Mucosa of rectum (tissue), 2 donors: ENCODE measurements around the gene KIF26B.

Experiments
- H3K27ac ChIP-seq, 2 donors: one replicate each; pipeline ENCODE4 v1.7.0; 2013; ENCODE audit warnings: inconsistent platforms in 2 of 2, low read depth in 2 of 2, low read length in 2 of 2
- H3K27me3 ChIP-seq, 2 donors: one replicate each; pipeline ENCODE4 v1.7.0; 2013; ENCODE audit warnings: low read length in 2 of 2; ENCODE audit not compliant: control insufficient read depth in 2 of 2, insufficient read depth in 2 of 2
- H3K36me3 ChIP-seq, 2 donors: one replicate each; pipeline ENCODE4 v1.7.0; 2013; ENCODE audit warnings: low read length in 2 of 2; ENCODE audit not compliant: control insufficient read depth in 2 of 2, insufficient read depth in 2 of 2
- H3K4me1 ChIP-seq, 2 donors: one replicate each; pipeline ENCODE4 v1.7.0; 2013; ENCODE audit warnings: low read length in 2 of 2, mild to moderate bottlenecking in 1 of 2; ENCODE audit not compliant: control insufficient read depth in 2 of 2, insufficient read depth in 2 of 2
- H3K4me3 ChIP-seq, 2 donors: one replicate each; pipeline ENCODE4 v1.7.0; 2013; ENCODE audit warnings: low read length in 2 of 2
- H3K9ac ChIP-seq, 2 donors: one replicate each; pipeline ENCODE4 v1.7.0; 2013; ENCODE audit warnings: low read length in 2 of 2, low read depth in 1 of 2, mild to moderate bottlenecking in 1 of 2
- H3K9me3 ChIP-seq, 2 donors: one replicate each; pipeline ENCODE4 v1.7.0; 2013; ENCODE audit warnings: low read length in 2 of 2; ENCODE audit not compliant: control insufficient read depth in 2 of 2
- donor health status: healthy.
- donor health status: Normal muscosa, but diverticular disease.

KIF26B gene

DNA sequence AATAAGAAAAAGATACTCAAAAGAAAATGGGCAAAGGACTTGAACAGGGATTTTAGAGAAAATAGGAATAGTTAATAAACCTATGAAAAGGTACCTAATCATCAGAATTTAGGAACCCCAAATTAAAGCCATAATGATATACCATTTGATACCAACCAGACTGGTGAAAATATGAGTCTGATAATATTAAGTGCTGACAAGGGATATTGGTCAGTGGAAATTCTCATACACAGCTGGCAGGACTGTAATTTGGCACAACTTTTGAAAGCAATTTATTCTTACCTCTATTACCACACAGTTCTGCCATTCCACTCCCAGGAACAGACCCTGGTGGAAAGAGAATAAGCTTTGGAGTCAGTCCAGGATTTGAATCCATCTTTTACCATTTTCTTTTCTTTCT is 111.3 kb downstream of the KIF26B start:
- peaks cover 16 to 22% of the 10 kb centered on the region in 2 donors for H3K27me3 ChIP-seq
- no peak overlapping the region for H3K9ac ChIP-seq
- H3K36me3 ChIP-seq: no peaks in the 10 kb centered on the region
- H3K27ac ChIP-seq: no peak overlapping the region
- no peak overlapping the region for H3K4me3 ChIP-seq
- no peaks in the 10 kb centered on the region for H3K4me1 ChIP-seq
- H3K9me3 ChIP-seq: peaks cover 0 to under 1% of the 10 kb centered on the region in 2 donors

DNA sequence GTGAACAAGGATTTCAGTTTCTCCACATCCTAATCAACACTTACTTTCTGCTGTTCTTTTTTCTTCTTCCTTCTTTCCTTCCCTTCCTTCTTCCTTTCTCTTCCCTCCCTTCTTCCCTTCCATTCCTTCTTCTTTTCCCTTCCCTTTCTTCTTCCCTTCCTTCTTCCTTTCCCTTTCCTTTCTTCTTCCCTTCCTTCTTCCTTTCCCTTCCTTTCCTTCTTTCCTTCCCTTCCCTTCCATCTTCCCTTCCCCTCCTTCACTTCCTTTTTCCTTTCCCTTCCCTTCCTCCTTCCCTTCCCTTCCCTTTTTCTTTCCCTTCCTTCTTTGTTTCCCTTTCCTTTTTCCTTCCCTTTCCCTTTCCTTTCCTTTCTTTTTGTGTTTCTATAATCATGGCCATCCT is 115.3 kb downstream of the KIF26B start:
- Histone ChIP-seq H3K27me3 (peaks cover 7 to 12% of the 10 kb centered on the region in 2 donors), H3K9me3 (peaks cover 0 to 3% of the 10 kb centered on the region in 2 donors), H3K9ac (no peak overlapping the region), H3K4me1 (no peaks in the 10 kb centered on the region), H3K36me3 (no peaks in the 10 kb centered on the region), H3K4me3 (no peak overlapping the region), H3K27ac (no peak overlapping the region)

DNA sequence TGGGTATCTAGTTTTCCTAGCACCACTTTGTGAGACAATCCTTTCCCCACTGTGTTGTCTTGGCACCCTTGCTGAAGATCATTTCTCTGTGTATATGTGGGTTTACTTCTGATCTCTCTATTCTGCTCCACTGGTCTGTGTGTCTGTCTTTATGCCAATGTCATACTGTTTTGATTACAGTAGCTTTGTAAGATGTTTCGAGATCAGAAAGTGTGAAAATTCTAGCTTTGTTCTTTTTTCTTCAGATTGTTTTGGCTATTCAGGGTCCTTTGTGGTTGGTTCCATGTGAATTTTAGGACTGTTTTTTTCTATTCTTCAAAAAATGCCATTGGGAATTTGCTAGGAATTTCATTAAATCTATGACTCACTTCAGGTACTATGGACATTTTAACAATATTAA is 116.2 kb downstream of the KIF26B start:
- Histone ChIP-seq H3K27me3 (peaks cover 4 to 5% of the 10 kb centered on the region in 2 donors), H3K4me1 (no peaks in the 10 kb centered on the region), H3K9ac (no peak overlapping the region), H3K36me3 (no peaks in the 10 kb centered on the region), H3K27ac (no peak overlapping the region), H3K4me3 (no peak overlapping the region), H3K9me3 (peaks cover 0 to 3% of the 10 kb centered on the region in 2 donors)

DNA sequence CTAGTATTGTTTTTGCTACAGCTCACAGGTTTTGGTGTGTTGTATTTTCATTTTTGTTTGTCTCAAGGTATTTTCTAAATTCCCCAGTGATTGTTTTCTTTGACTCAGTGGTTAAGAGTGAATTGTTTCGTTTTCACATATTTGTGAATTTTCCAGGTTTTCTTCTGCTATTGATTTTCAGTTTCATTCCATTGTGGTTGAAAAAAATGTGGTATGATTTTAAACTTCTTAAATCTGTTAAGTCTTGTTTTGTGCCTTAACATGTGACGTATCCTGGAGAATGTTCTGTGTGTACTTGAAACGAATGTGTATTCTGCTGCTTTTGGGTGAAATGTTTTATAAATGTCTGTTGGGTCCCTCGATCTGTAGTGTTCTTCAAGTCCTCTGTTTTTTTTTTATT is 117.9 kb downstream of the KIF26B start:
- H3K4me1 ChIP-seq: no peaks in the 10 kb centered on the region
- H3K36me3 ChIP-seq: no peaks in the 10 kb centered on the region
- no peak overlapping the region for H3K27ac ChIP-seq
- peaks cover 4 to 5% of the 10 kb centered on the region in 2 donors for H3K27me3 ChIP-seq
- H3K4me3 ChIP-seq: no peak overlapping the region
- H3K9me3 ChIP-seq: peaks cover 0 to 3% of the 10 kb centered on the region in 2 donors
- H3K9ac ChIP-seq: no peak overlapping the region

DNA sequence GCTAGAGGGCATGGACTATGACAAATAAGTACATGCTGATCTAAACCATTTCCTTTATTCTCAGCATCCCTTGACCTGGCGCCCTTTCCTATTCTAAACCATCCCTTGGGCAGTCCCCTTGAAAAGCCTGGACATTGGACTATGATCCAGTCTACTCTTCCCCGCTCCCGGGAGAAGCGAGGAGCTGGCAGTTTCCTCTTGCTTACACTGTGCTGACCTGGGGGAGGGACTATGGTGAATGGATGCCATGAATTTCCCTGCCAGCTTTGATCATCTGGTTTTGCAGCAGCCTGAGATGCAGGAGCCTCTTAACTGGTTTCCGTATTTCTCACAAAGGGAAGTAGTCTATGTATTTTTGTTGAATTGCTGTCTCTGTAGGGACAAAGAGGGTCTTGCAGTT is 121.7 kb downstream of the KIF26B start:
- H3K36me3 ChIP-seq: no peaks in the 10 kb centered on the region

DNA sequence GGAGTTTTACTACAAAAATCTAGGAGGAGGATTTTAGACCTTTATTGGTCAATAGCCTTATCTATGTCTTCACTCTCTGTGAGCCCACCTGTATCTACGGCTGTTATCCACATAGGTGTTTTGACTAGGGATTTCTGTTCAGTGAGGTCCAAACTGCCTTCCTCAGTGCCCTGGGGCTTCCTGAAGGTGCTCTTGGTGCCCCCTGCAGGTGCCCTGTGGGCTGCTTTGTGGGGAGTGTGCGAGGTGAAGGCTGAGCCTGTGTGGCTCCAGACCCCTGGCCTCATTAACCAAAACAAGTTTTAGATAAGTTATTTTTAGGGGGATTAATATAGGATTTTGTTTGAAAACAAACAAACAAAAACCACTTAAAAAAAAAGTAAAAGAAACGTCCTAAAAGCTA is 122.5 kb downstream of the KIF26B start:
- Histone ChIP-seq H3K27ac (no peak overlapping the region), H3K4me3 (no peak overlapping the region), H3K36me3 (no peaks in the 10 kb centered on the region), H3K9ac (no peak overlapping the region), H3K27me3 (peaks cover 2 to 9% of the 10 kb centered on the region in 2 donors), H3K4me1 (no peaks in the 10 kb centered on the region), H3K9me3 (no peaks in the 10 kb centered on the region)

More for the DNA sequence above, 121.7 kb downstream of the KIF26B start:
- Histone ChIP-seq H3K4me3 (no peak overlapping the region), H3K27ac (no peak overlapping the region), H3K9ac (no peak overlapping the region), H3K9me3 (no peaks in the 10 kb centered on the region), H3K27me3 (peaks cover 2 to 9% of the 10 kb centered on the region in 2 donors), H3K4me1 (no peaks in the 10 kb centered on the region)

DNA sequence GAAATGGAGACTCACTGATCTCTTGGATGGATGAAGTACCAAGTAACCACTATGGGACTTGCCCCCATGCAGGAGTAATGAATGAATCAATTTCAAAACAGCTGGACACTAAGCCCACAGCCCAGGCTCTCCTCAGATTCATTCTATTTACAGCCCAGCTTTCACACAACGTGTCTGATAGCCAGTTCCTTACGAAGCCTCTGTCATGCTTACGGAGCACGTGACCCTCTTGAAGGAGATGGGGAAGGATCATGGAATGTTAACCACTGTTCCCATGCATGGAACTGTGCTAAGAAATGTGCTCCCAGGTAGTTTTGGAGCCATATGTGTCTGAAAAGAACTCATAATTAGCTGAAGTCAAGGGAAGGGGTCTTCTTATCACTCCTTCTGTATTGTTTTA is 124.1 kb downstream of the KIF26B start:
- Histone ChIP-seq H3K9ac (no peak overlapping the region), H3K36me3 (no peaks in the 10 kb centered on the region), H3K27ac (no peak overlapping the region), H3K4me1 (no peaks in the 10 kb centered on the region), H3K27me3 (peaks cover 2 to 3% of the 10 kb centered on the region in 2 donors), H3K9me3 (no peaks in the 10 kb centered on the region), H3K4me3 (no peak overlapping the region)

DNA sequence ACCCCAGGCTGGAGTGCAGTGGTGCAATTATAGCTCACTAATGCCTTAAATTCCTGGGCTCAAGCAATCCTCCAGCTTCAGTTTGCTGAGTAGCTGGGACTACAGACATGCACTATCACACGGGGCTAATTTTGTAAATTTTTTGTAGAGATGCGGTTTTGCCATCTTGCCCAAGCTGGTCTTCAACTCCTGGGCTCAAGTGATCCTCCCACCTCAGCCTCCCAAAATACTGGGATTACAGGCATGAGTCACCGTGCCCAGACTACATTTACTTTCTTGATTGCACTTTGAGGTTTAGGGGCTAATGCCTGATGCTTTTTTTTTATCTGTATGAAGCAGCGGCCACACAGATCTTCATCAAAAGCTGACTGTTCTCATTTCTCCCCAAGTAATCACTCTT is 124.6 kb downstream of the KIF26B start:
- Histone ChIP-seq H3K4me1 (no peaks in the 10 kb centered on the region), H3K9me3 (no peaks in the 10 kb centered on the region), H3K9ac (no peak overlapping the region), H3K27me3 (peaks cover 2 to 3% of the 10 kb centered on the region in 2 donors), H3K4me3 (no peak overlapping the region), H3K36me3 (no peaks in the 10 kb centered on the region), H3K27ac (no peak overlapping the region)

DNA sequence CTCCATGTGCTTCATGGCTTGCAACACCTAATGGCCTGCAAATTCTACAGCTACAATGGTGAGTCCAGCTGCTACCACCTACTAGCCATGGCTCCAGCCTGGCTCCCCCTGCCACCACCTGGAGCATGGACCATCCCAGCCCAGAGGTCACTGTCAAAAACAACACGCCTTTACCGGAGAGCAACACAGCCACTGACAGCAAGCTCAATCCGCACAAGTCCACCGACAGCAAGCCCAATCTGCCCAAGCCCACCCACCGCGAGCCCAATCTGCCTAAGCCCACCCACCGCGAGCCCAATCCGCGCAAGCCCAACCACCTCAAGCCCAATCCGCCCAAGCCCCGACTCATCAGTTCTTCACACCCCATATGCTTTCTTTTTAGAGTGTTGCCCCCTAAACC is 128.2 kb downstream of the KIF26B start:
- H3K9ac ChIP-seq: no peak overlapping the region
- H3K36me3 ChIP-seq: no peaks in the 10 kb centered on the region
- no peaks in the 10 kb centered on the region for H3K4me1 ChIP-seq
- H3K9me3 ChIP-seq: no peaks in the 10 kb centered on the region
- no peak overlapping the region for H3K4me3 ChIP-seq
- no peak overlapping the region for H3K27ac ChIP-seq
- H3K27me3 ChIP-seq: peaks cover 2 to 3% of the 10 kb centered on the region in 2 donors

DNA sequence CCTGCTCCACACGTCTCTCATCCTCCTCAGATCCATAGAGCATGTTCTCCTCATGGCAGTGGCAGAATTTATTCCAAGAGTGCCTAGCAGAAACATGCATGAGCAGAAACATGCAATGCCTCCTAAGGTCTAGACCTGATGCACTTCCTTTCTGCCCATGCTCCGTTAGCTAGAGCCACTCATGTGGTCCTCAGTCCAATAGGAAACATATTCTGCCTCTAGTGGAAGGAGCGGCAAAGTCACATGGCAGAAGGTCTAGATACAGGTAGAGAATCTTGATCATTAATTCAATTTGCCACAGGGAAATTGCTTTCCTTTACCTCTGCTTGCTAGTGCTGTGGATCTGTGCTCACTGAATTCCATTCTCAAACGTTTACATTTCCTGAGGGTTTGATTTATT is 130.4 kb downstream of the KIF26B start:
- no peak overlapping the region for H3K27ac ChIP-seq
- H3K36me3 ChIP-seq: no peaks in the 10 kb centered on the region
- no peaks in the 10 kb centered on the region for H3K4me1 ChIP-seq
- H3K9ac ChIP-seq: no peak overlapping the region
- H3K27me3 ChIP-seq: no peaks in the 10 kb centered on the region
- H3K9me3 ChIP-seq: no peaks in the 10 kb centered on the region
- no peak overlapping the region for H3K4me3 ChIP-seq

DNA sequence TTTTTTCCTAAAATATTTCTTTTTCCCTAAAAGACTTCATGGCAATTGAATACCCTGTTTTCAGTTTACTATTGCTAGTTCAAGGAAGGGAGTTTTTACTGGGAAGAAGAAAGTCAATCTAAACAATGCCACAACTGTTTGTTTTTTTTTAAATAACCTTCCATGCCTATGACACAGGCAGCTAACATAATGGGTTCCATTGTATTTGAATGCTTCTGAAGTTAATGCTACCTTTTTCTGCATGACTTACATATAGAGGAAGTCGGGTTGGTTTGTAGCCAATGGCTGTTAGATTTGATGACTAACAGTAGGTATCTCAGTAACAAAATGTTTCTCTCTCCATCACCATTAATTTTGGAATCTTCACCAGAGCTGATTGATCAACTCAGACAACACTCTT is 134.0 kb downstream of the KIF26B start:
- no peak overlapping the region for H3K27ac ChIP-seq
- H3K9ac ChIP-seq: no peak overlapping the region
- H3K4me3 ChIP-seq: no peak overlapping the region
- H3K9me3 ChIP-seq: no peaks in the 10 kb centered on the region
- no peaks in the 10 kb centered on the region for H3K4me1 ChIP-seq
- H3K27me3 ChIP-seq: no peaks in the 10 kb centered on the region
- H3K36me3 ChIP-seq: no peaks in the 10 kb centered on the region
